ENCODE data around the gene PBX3.

GRCh38 chr9:125988479-125989050 is 241.4 kb downstream of the PBX3 start:
- no peak for TF ChIP-seq CTCF (IDR thresholded peaks at IDR 0.05)
- TF ChIP-seq POLR2A (IDR thresholded peaks at IDR 0.05): no peak

Measured in ovary (tissue), 3 donors.